ENCODE measurements around the gene CYSLTR2. TPM values are rescaled to one million over a fixed set of nuclear protein-coding genes. Genes with fewer than 3 reads are reported as not detected.

Gene CYSLTR2
- total and polyA plus RNA-seq, 2 donors (not counting 1 experiment from before 2014, with no cell fraction given), result 0.03 TPM; not detected in 1

- Histone ChIP-seq H3K9me3 (ENCODE audit: control insufficient read depth, insufficient read depth, low read depth, low read length) (no peaks in the 10 kb centered on the region), H3K4me2 (ENCODE audit: extremely low read depth, insufficient read depth, low read length) (no peak overlapping the region), H2AFZ (ENCODE audit: low read length) (no peak overlapping the region), H3K9ac (ENCODE audit: insufficient read depth, low read length) (no peak overlapping the region), H3K27me3 (ENCODE audit: control insufficient read depth, insufficient read depth, low read length) (no peaks in the 10 kb centered on the region), H3K4me1 (ENCODE audit: control insufficient read depth, extremely low read depth, insufficient read depth, low read length) (no peaks in the 10 kb centered on the region), H3K4me3 (replicated peaks in 1 of 4; ENCODE audit: control extremely low read depth in 1 of 4, insufficient read depth in 1 of 4, low read depth in 3 of 4, low read length in 4 of 4) (no peak overlapping the region), H3K36me3 (ENCODE audit: control insufficient read depth, insufficient read depth, low read length) (no peaks in the 10 kb centered on the region), H3K27ac (ENCODE audit: insufficient read depth, low read length) (no peak overlapping the region), H4K20me1 (ENCODE audit: control insufficient read depth, extremely low read depth, insufficient read depth, low read length) (no peaks in the 10 kb centered on the region), H3K79me2 (ENCODE audit: control insufficient read depth, insufficient read depth, low read length) (no peaks in the 10 kb centered on the region)
- DNase-seq (ENCODE audit: low read depth in 2 of 2), result no peak
- no peak for TF ChIP-seq EZH2 (IDR thresholded peaks at IDR 0.05; ENCODE audit: low read length, missing control alignments)
- no peak for TF ChIP-seq CTCF (conservative IDR thresholded peaks at IDR 0.05 in 1 of 2, IDR thresholded peaks at IDR 0.05 in 1 of 2; ENCODE audit: low read depth in 1 of 2, low read length in 2 of 2)
These were observed 10.6 kb upstream of the CYSLTR2 start for GRCh38 chr13:48643159-48643558.

GRCh38 chr13:48644141-48644540, 9.6 kb upstream of the CYSLTR2 start:
- H3K9me3 ChIP-seq (ENCODE audit: control insufficient read depth, insufficient read depth, low read depth, low read length), result no peaks in the 10 kb centered on the region
- H3K9ac ChIP-seq (ENCODE audit: insufficient read depth, low read length), result no peak overlapping the region
- no peaks in the 10 kb centered on the region for H3K36me3 ChIP-seq (ENCODE audit: control insufficient read depth, insufficient read depth, low read length)
- no peak for DNase-seq (ENCODE audit: low read depth in 2 of 2)
- H3K27ac ChIP-seq (ENCODE audit: insufficient read depth, low read length), result no peak overlapping the region
- no peaks in the 10 kb centered on the region for H3K27me3 ChIP-seq (ENCODE audit: control insufficient read depth, insufficient read depth, low read length)
- H2AFZ ChIP-seq (ENCODE audit: low read length), result no peak overlapping the region
- no peak overlapping the region for H3K4me3 ChIP-seq (replicated peaks in 1 of 4; ENCODE audit: control extremely low read depth in 1 of 4, insufficient read depth in 1 of 4, low read depth in 3 of 4, low read length in 4 of 4)
- TF ChIP-seq CTCF (conservative IDR thresholded peaks at IDR 0.05 in 1 of 2, IDR thresholded peaks at IDR 0.05 in 1 of 2; ENCODE audit: low read depth in 1 of 2, low read length in 2 of 2), result no peak
- TF ChIP-seq EZH2 (IDR thresholded peaks at IDR 0.05; ENCODE audit: low read length, missing control alignments), result no peak
- no peak overlapping the region for H3K4me2 ChIP-seq (ENCODE audit: extremely low read depth, insufficient read depth, low read length)
- H3K4me1 ChIP-seq (ENCODE audit: control insufficient read depth, extremely low read depth, insufficient read depth, low read length), result no peaks in the 10 kb centered on the region
- H3K79me2 ChIP-seq (ENCODE audit: control insufficient read depth, insufficient read depth, low read length), result no peaks in the 10 kb centered on the region
- H4K20me1 ChIP-seq (ENCODE audit: control insufficient read depth, extremely low read depth, insufficient read depth, low read length), result no peaks in the 10 kb centered on the region

- Histone ChIP-seq H3K27me3 (ENCODE audit: control insufficient read depth, insufficient read depth, low read length) (no peaks in the 10 kb centered on the region), H3K27ac (ENCODE audit: insufficient read depth, low read length) (no peak overlapping the region), H3K79me2 (ENCODE audit: control insufficient read depth, insufficient read depth, low read length) (no peaks in the 10 kb centered on the region), H3K9ac (ENCODE audit: insufficient read depth, low read length) (no peak overlapping the region), H3K9me3 (ENCODE audit: control insufficient read depth, insufficient read depth, low read depth, low read length) (no peaks in the 10 kb centered on the region), H3K4me2 (ENCODE audit: extremely low read depth, insufficient read depth, low read length) (no peak overlapping the region), H3K36me3 (ENCODE audit: control insufficient read depth, insufficient read depth, low read length) (no peaks in the 10 kb centered on the region), H3K4me3 (replicated peaks in 1 of 4; ENCODE audit: control extremely low read depth in 1 of 4, insufficient read depth in 1 of 4, low read depth in 3 of 4, low read length in 4 of 4) (no peak overlapping the region), H3K4me1 (ENCODE audit: control insufficient read depth, extremely low read depth, insufficient read depth, low read length) (no peaks in the 10 kb centered on the region), H2AFZ (ENCODE audit: low read length) (no peak overlapping the region), H4K20me1 (ENCODE audit: control insufficient read depth, extremely low read depth, insufficient read depth, low read length) (no peaks in the 10 kb centered on the region)
- TF ChIP-seq CTCF (conservative IDR thresholded peaks at IDR 0.05 in 1 of 2, IDR thresholded peaks at IDR 0.05 in 1 of 2; ENCODE audit: low read depth in 1 of 2, low read length in 2 of 2) (no peak), EZH2 (IDR thresholded peaks at IDR 0.05; ENCODE audit: low read length, missing control alignments) (no peak)
- DNase-seq (ENCODE audit: low read depth in 2 of 2), result no peak
These were observed 8.8 kb upstream of the CYSLTR2 start for GRCh38 chr13:48644951-48645350.

Measured in fibroblast of lung (primary cell).